ENCODE results near the gene YWHAQ. TPM values are rescaled to one million over a fixed set of nuclear protein-coding genes. Genes with fewer than 3 reads are reported as not detected.

The YWHAQ gene
- 279 and 306 TPM in 2 replicates for total RNA-seq

DNA sequence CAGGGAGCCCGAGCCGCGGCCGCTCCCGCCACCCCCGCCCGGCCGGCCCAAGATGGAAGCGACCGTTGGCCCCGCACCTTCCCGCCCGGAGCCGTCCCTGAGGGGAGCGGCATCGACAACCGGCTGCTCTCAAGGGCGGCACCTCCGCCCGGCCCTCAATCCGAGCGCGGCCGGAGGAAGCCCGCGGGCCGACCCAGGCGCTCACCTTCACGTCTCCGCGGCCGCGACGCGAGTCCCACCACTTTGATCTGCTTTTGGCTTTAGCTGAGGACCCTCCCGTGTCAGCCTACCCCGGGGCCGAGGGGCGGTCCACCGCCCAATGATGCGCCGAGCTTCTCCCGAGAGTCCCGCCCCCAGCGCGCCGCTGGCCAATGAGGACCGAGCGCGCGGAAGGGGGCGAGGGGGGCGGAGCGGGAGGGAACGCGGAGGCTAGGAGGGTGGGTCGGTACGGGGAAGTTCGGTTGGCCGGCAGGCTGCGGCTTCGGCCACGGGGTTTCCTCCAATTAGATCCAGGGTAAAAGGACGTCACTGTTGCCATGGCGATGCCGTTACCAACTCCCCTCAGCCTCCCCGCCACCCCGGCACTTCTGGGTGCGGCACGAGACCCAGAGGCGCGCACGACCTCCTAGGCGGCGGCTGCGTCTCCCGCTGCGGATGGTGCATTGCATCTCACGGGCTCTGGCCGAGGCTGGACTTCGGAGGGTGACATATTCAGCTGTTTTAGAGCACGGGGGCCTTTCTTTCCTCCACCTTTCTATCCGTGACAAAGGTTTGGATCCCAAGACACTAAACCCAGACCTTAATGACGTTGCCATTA lies at the start of gene YWHAQ:
TSS of gene YWHAQ (minus strand) at position 262 of the 817 bp plus-strand sequence. CDS start 545 bp downstream, outside the sequence.
- peak; percentile 95 for DNase-seq (ENCODE audit: low read depth, low spot score)

DNA sequence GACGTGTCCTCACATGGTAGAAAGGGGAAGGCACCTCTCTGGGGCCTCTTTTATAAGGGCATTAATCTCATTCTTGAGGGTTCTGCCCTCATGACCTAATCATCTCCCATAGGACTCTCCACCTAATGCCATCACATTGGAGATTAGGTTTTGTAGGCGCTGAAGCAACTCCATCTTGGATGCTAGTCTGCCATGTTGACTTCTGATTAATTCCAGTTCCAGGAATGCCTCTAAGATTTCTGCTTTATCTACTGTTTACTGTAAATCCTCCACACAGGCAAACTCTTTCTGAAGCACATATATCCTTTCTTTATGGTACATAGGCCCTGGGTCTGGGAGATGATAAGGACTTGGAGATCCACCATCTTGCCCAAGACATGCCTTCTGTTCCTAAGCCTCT lies 49.3 kb upstream of the YWHAQ start:
- DNase-seq (ENCODE audit: low read depth, low spot score) = no peak

DNA sequence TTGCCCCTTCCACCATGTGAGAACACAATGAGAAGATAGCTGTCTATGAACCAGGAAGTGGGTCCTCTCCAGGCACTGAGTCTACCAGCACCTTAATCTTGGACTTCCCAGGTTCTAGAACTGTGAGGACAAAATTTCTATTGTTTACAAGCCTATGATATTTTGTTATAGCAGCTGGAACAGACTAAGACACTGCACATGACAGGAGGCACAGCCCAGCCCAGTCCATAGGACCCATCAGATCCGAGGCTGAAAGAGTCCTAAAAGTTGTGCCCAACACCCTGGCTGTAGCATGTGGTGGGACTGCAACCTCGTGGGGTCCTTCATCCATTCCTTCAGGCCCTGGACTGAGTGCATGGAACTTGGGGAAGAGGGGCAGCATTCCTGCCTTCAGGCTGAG lies 48.4 kb upstream of the YWHAQ start:
- no peak for DNase-seq (ENCODE audit: low read depth, low spot score)

- no peak for DNase-seq (ENCODE audit: low read depth, low spot score)
Observed at GRCh38 chr2:9678544-9678943, 47.7 kb upstream of the YWHAQ start.

GRCh38 chr2:9675415-9676351 lies 44.9 kb upstream of the YWHAQ start:
- peak; percentile 52 for DNase-seq (ENCODE audit: low read depth, low spot score)

- no peak for DNase-seq (ENCODE audit: low read depth, low spot score)
Observed at GRCh38 chr2:9674891-9675414, 44.2 kb upstream of the YWHAQ start.

GRCh38 chr2:9673914-9674481 lies 43.2 kb upstream of the YWHAQ start:
- no peak for DNase-seq (ENCODE audit: low read depth, low spot score)

- no peak for DNase-seq (ENCODE audit: low read depth, low spot score)
Observed at GRCh38 chr2:9668687-9669345, 38.0 kb upstream of the YWHAQ start.

DNA sequence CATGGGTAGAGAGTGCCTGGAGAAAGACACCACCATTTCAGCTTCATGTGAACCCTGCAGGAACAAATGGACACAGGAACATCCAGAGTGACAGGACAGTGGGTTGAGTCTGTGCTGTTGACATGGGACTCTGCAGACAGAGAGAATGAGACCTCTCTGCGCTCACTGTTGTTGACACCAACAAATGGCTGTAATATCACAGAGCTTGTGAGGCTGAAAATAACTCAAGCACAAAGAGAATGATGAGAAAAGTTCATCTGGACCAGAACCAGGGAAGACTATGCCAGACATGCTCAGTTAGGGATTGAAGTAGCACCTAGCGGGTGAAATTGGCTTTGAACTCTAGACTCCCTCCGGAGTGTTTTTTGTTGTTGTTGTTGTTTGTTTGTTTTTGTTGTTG lies 37.0 kb upstream of the YWHAQ start:
- no peak for DNase-seq (ENCODE audit: low read depth, low spot score)

DNA sequence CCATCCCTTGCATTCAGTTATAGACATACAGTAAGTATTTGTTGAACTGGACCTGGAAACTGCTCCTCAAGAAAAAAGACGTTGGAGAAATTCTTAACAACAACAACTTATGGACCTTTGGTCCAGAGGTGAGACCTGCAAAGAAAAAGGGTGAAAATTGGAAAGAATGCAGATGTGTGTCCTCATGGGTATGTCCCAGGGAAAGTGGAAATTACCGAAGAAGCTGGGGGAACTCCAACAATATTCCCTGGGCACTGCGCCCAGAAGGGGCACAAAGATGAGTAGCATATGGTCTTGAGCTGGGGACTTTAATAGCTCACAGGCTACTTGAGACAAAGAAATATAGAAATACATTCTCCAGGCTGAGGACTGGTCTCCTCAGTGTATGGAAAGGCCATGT lies 35.5 kb upstream of the YWHAQ start:
- DNase-seq (ENCODE audit: low read depth, low spot score) = no peak

DNA sequence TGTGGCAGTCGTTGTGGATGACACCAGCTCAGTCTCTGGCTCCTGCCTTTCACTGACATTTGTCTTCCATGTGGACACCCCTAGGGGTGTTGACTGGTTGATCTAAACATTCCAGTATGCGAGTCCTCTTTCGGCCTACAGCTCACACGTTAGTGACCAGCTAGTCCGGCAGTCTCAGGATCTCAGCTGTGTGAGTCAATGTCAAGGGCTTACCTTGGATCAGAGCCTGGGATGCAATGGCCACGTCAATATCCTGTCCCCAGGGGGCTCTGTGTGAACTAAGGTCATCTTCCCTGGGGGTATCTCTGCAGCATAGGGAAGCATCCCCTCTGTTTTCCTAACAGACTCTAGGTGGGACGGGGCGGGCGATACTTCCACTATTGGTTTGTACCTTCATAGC lies 35.1 kb upstream of the YWHAQ start:
- peak; percentile 5 for DNase-seq (ENCODE audit: low read depth, low spot score)

DNA sequence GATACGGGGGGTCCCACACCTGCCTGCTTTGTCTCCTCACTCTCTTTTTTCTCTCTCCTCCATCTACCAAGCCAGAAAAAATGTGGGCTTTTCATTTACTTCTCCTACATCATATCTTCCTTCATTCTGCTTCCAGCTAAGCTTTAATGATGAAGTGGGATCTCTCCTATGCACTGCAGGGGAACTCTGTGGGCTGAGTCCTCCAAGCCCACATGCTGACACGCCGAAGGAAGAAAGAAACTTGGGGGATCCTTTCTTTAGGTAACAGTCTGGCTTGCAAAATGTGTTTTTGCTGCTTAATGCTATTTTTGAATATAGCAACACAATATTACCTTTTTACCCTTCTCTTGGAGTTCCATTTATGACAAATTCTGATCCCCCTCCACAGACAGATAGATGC lies 33.6 kb upstream of the YWHAQ start:
- DNase-seq (ENCODE audit: low read depth, low spot score) = no peak

GRCh38 chr2:9663008-9663879 lies 32.4 kb upstream of the YWHAQ start:
- no peak for DNase-seq (ENCODE audit: low read depth, low spot score)

GRCh38 chr2:9661261-9661660 lies 30.5 kb upstream of the YWHAQ start:
- DNase-seq (ENCODE audit: low read depth, low spot score) = no peak

GRCh38 chr2:9660781-9661180 lies 30.0 kb upstream of the YWHAQ start:
- DNase-seq (ENCODE audit: low read depth, low spot score) = no peak

- DNase-seq (ENCODE audit: low read depth, low spot score) = no peak
Observed at GRCh38 chr2:9660154-9660553, 29.4 kb upstream of the YWHAQ start.

DNA sequence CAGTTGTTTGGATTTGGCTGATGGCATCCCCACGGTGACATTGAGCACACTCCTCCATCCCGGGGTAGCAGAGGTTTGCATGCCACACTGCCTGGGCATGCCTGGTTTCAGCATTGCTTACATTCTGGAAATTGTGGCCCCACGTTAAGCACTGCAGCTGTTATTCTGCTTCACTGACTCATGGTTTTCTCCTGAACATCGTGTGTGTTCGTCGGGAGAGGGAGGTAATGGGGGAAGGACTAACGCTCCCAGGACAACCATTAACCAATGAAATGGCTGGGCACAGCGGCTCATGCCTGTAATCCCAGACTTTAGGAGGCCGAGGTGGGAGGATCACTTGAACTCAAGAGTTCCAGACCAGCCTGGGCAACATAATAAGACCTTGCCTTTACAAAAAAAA lies 28.2 kb upstream of the YWHAQ start:
- DNase-seq (ENCODE audit: low read depth, low spot score) = no peak

GRCh38 chr2:9657731-9658130 lies 26.9 kb upstream of the YWHAQ start:
- DNase-seq (ENCODE audit: low read depth, low spot score) = no peak

DNA sequence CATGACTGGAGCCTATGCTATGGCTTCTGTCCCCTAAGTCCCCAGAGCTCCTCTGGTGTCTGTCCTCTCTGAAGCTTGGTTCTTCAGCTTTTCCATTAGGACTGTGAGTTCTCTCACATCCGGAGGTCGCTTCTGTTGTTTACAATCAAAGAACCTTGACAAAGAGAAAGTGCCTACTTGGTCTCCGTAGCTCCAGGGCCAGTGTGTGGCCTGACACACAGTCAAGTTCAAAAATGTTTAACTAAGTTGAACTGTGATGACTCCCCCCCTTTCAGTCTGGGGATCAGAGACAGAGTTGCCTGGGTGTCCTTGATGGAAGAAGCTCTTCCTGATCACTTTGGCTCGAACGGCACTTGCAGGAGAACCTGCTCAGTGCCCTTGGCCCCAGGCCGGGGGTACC lies 26.3 kb upstream of the YWHAQ start:
- DNase-seq (ENCODE audit: low read depth, low spot score) = no peak

- DNase-seq (ENCODE audit: low read depth, low spot score) = peak; percentile 67
Observed at GRCh38 chr2:9656270-9656766, 25.5 kb upstream of the YWHAQ start.

All from pulmonary artery endothelial cell (primary cell).